ENCODE results near the gene NOTCH3.

Gene NOTCH3

DNA sequence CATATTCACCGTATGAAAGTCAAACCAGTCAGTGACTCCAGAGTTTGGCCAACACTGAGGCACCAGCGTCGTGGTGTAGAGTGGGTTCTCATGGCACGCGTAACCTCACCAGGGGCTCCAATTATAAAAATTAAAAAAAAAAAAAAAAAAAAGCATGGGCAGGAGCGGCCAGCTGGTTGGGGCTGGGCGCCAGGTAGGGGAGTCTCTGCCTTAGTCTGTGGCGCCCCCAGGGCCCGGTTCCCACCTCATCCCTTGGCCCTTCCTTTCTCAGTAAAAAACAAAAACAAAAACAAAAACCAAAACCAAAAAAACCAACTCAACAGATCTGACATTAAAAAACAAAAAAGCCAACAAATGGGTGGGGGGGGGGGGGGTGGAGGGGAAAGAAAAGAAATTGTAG is 36.1 kb upstream of the NOTCH3 start:
- no peak for DNase-seq (ENCODE audit: low read depth, low spot score)

DNA sequence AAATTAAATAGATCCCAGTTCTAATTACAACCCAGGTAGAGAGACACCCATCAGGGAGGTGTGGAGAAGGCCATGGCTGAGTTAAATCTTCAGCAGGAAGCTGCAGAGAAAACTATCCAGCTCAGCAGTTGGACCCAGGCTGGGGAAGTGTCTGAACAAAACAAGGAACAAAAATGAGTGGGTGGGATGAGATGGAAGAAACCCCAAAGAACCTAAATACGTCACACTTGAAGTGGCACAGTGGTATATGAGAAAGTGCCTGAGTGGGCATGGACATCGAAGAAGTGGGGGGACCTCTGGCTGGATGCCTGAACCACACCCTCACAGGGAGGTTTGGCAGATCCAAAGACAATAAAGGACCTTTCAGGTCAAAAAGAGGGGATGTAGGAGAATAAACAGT is 35.0 kb upstream of the NOTCH3 start:
- no peak for DNase-seq (ENCODE audit: low read depth, low spot score)

GRCh38 chr19:15234431-15235130 is 33.8 kb upstream of the NOTCH3 start:
- no peak for DNase-seq (ENCODE audit: low read depth, low spot score)

DNA sequence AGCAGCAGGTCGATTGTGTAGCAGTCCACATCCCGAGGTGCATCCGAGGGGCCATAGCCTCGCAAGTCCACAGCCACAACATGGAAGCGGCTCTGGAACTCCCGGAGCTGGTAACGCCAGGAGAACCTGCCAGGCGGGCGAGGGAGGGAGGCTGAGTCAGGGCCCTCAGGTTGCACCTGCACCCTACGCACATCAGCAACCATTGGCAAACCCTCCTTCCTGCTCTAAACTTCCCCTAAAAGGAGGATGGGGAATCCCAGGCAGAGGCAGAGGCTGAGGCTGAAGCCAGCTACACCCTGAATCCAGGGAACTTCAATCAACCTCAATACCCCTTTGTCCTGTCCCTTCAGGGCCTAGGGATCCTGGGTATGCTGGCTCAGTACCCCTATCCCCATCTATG is 30.5 kb upstream of the NOTCH3 start:
- no peak for DNase-seq (ENCODE audit: low read depth, low spot score)

DNA sequence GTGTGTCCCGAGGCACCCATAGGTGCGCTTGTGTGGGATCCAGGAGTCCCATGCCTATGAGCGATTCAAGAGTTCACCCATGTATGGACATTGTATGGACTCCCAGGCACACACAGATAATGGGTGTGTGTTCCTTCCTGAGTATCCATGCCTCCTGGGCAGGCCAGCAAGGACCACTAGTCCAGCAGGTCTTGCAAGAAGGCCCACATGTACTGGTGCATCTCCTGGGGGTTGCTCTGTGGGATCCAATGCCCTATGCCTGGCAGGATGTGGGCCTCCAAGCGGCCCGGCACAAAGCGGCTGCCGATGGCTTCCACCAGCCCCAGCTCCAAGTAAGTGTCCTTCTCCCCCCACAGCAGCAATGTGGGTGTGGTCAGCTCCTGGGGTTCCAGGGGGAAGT is 26.5 kb upstream of the NOTCH3 start:
- no peak for DNase-seq (ENCODE audit: low read depth, low spot score)

DNA sequence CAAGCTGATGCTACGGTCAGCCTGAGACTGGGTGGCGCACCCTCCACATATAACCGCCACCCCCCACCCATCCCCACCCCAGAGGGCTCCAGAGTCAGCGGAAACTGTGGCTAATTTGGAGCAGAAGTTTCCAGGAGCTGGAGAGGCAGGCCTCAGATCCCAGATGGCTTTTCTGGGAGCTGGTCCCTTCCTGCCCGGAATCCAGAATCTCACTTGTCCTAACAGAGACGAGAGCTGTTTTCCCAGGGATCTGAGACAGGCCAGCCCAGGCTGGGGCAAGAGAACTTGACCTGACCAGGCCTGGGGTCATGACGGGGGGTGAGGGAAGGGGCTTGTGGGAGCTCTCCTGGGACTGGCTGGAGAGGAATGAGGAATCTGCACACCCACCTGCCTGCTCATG is 25.0 kb upstream of the NOTCH3 start:
- DNase-seq (ENCODE audit: low read depth, low spot score) = no peak

- no peak for DNase-seq (ENCODE audit: low read depth, low spot score)
Observed at GRCh38 chr19:15223649-15224361, 23.0 kb upstream of the NOTCH3 start.

GRCh38 chr19:15222738-15223648 is 22.2 kb upstream of the NOTCH3 start:
- DNase-seq (ENCODE audit: low read depth, low spot score) = peak; percentile 84

DNA sequence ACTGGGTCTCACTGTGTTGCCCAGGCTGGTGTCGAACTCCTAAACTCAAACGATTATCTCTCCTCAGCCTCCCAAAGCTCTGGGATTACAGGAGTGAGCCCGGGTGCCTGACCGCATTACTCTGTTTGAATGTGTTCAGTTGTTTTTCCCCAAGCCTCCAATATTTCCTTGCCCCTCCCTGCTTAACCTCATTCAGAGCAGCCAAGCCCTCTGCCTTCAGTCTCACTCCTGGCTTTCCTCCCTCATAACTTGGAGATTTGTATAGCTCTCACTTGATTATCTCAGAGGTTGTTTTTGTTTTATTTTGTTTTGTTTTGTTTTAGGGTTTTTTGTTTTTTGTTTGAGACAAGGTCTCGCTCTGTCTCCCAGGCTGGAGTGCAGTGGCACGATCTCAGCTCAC is 20.0 kb upstream of the NOTCH3 start:
- DNase-seq (ENCODE audit: low read depth, low spot score) = no peak

- DNase-seq (ENCODE audit: low read depth, low spot score) = no peak
Observed at GRCh38 chr19:15218501-15218900, 17.7 kb upstream of the NOTCH3 start.

- no peak for DNase-seq (ENCODE audit: low read depth, low spot score)
Observed at GRCh38 chr19:15216363-15216762, 15.6 kb upstream of the NOTCH3 start.

DNA sequence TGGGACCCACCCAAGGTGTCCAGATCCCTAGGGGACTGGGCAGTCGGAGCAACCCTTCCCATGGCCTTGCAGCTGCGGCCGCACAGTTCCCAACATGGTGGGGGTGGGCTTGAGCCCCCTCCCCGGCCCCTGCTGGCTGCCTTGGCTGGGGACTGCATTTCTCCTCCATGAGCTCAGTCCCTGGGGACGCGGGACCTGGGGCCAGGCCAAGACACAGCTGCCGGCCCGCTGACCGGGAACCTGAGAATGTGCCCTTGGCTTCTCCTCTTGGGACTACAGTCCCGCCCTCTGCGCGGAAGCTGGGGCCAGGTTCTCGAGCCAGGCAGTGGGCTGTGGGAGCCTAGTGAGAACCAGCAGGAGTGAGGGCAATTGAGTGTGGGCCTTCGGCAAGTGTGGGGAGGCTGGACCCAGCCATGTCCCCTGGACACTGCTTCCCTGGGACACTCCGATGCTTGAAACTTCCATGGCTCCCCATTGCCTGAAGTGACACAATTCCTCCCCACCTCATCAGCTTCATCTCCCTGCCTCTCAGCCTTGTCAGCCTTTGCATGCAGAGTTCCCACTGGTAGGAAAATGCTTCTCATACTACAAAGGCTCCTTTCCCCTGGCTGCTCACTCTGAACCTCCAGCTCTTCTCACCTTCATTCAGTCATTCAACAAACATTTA is 13.1 kb upstream of the NOTCH3 start:
- peak; percentile 56 for DNase-seq (ENCODE audit: low read depth, low spot score)

DNA sequence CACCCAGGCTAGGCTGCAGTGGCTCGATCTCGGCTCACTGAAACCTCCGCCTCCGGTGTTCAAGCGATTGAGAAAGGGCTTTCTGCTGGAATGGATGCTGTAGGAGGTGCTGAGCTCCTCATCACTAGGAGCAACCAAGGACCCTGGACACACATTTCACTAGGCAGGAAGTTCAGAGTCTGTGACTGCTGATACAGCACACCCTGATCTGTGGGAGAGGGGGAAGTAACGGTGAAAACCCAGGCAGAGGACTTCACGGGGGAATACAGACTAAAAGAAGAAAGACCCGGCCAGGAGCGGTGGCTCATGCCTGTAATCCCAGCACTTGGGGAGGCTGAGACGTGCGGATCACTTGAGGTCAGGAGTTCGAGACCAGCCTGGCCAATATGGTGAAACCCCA is 11.9 kb upstream of the NOTCH3 start:
- DNase-seq (ENCODE audit: low read depth, low spot score) = no peak

GRCh38 chr19:15210323-15210781 is 9.6 kb upstream of the NOTCH3 start:
- peak; percentile 69 for DNase-seq (ENCODE audit: low read depth, low spot score)

- no peak for DNase-seq (ENCODE audit: low read depth, low spot score)
Observed at GRCh38 chr19:15201374-15202023, 704 bp upstream of the NOTCH3 start.

- DNase-seq (ENCODE audit: low read depth, low spot score) = no peak
Observed at GRCh38 chr19:15199661-15200552, 888 bp downstream of the NOTCH3 start.

GRCh38 chr19:15198951-15199660 is 1.7 kb downstream of the NOTCH3 start:
- DNase-seq (ENCODE audit: low read depth, low spot score) = no peak

GRCh38 chr19:15197942-15198341 is 2.9 kb downstream of the NOTCH3 start:
- no peak for DNase-seq (ENCODE audit: low read depth, low spot score)

GRCh38 chr19:15197275-15197941 is 3.4 kb downstream of the NOTCH3 start:
- no peak for DNase-seq (ENCODE audit: low read depth, low spot score)
